ENCODE data around the gene COPG2. TPM values are rescaled to one million over a fixed set of nuclear protein-coding genes. Genes with fewer than 3 reads are reported as not detected.
A peak's percentile ranks its signal among the peaks of the same experiment; 100 is the strongest.

COPG2 gene
- polyA plus RNA-seq, 1 donor from 2014 or later, result 37.9 TPM

DNA sequence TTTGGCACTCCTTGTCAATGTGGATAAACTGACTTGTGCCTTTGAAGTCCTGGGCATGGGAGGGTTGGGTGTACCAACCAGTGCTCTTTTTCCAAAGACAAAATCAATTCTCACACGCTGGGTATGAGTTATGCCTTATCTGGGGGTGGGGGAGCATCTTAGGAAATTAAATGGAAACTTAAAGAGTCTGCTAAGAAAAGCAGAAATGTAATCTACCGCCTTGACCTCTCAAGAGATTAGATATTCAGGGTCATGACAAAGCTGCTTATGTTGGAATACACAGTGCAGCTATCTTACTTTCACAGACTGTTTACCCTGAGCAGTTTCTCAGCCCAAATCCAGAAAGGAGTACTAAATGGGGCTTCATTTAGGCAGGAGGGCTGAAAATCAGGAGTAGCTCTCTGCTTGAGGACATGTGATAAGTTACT lies 174.1 kb downstream of the COPG2 start:
- peak overlapping the region; percentile 91 for H3K9ac ChIP-seq (ENCODE audit: low read length)
- H3F3A ChIP-seq (ENCODE audit: insufficient read depth, low read length, poor library complexity, severe bottlenecking), result no peaks in the 10 kb centered on the region
- peaks cover 79% of the 10 kb centered on the region for H3K79me2 ChIP-seq (replicated peaks; ENCODE audit: insufficient read depth, low read length)
- H4K20me1 ChIP-seq (ENCODE audit: insufficient read depth), result peaks cover 41% of the 10 kb centered on the region
- no peaks in the 10 kb centered on the region for H3K27me3 ChIP-seq (ENCODE audit: insufficient read depth, low read depth, low read length)
- no peak overlapping the region for H2AFZ ChIP-seq (ENCODE audit: low read depth, low read length)
- TF ChIP-seq TAF1 (IDR thresholded peaks at IDR 0.05; ENCODE audit: low read depth) (no peak), POLR2AphosphoS5 (IDR thresholded peaks at IDR 0.05) (no peak), SMC3 (conservative IDR thresholded peaks at IDR 0.05; ENCODE audit: poor library complexity) (no peak), EP300 (conservative IDR thresholded peaks at IDR 0.05; ENCODE audit: poor library complexity, severe bottlenecking) (no peak), MXI1 (conservative IDR thresholded peaks at IDR 0.05; ENCODE audit: poor library complexity, severe bottlenecking) (no peak), RAD21 (conservative IDR thresholded peaks at IDR 0.05) (no peak), EZH2 (IDR thresholded peaks at IDR 0.05; ENCODE audit: borderline replicate concordance, insufficient read depth, low read length, poor library complexity, severe bottlenecking) (no peak)
- TF ChIP-seq, protein P1, sequence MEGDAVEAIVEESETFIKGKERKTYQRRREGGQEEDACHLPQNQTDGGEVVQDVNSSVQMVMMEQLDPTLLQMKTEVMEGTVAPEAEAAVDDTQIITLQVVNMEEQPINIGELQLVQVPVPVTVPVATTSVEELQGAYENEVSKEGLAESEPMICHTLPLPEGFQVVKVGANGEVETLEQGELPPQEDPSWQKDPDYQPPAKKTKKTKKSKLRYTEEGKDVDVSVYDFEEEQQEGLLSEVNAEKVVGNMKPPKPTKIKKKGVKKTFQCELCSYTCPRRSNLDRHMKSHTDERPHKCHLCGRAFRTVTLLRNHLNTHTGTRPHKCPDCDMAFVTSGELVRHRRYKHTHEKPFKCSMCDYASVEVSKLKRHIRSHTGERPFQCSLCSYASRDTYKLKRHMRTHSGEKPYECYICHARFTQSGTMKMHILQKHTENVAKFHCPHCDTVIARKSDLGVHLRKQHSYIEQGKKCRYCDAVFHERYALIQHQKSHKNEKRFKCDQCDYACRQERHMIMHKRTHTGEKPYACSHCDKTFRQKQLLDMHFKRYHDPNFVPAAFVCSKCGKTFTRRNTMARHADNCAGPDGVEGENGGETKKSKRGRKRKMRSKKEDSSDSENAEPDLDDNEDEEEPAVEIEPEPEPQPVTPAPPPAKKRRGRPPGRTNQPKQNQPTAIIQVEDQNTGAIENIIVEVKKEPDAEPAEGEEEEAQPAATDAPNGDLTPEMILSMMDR (IDR thresholded peaks at IDR 0.05; ENCODE audit: poor library complexity, severe bottlenecking), result no peak
- TF ChIP-seq, protein P2, sequence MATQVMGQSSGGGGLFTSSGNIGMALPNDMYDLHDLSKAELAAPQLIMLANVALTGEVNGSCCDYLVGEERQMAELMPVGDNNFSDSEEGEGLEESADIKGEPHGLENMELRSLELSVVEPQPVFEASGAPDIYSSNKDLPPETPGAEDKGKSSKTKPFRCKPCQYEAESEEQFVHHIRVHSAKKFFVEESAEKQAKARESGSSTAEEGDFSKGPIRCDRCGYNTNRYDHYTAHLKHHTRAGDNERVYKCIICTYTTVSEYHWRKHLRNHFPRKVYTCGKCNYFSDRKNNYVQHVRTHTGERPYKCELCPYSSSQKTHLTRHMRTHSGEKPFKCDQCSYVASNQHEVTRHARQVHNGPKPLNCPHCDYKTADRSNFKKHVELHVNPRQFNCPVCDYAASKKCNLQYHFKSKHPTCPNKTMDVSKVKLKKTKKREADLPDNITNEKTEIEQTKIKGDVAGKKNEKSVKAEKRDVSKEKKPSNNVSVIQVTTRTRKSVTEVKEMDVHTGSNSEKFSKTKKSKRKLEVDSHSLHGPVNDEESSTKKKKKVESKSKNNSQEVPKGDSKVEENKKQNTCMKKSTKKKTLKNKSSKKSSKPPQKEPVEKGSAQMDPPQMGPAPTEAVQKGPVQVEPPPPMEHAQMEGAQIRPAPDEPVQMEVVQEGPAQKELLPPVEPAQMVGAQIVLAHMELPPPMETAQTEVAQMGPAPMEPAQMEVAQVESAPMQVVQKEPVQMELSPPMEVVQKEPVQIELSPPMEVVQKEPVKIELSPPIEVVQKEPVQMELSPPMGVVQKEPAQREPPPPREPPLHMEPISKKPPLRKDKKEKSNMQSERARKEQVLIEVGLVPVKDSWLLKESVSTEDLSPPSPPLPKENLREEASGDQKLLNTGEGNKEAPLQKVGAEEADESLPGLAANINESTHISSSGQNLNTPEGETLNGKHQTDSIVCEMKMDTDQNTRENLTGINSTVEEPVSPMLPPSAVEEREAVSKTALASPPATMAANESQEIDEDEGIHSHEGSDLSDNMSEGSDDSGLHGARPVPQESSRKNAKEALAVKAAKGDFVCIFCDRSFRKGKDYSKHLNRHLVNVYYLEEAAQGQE (IDR thresholded peaks at IDR 0.05; ENCODE audit: borderline replicate concordance), result no peak
- H3K9me3 ChIP-seq (ENCODE audit: low read length), result no peaks in the 10 kb centered on the region
- peak overlapping the region; percentile 55 for H3K4me2 ChIP-seq (ENCODE audit: low read length)
- H3K4me3 ChIP-seq (ENCODE audit: low read length), result peak overlapping the region; percentile 79
- peaks cover 5% of the 10 kb centered on the region for H3K36me3 ChIP-seq (ENCODE audit: insufficient read depth, low read length)
- H3K27ac ChIP-seq (ENCODE audit: low read length), result peak overlapping the region; percentile 90
- H3K9me2 ChIP-seq (ENCODE audit: insufficient read depth, low read length), result no peaks in the 10 kb centered on the region

DNA sequence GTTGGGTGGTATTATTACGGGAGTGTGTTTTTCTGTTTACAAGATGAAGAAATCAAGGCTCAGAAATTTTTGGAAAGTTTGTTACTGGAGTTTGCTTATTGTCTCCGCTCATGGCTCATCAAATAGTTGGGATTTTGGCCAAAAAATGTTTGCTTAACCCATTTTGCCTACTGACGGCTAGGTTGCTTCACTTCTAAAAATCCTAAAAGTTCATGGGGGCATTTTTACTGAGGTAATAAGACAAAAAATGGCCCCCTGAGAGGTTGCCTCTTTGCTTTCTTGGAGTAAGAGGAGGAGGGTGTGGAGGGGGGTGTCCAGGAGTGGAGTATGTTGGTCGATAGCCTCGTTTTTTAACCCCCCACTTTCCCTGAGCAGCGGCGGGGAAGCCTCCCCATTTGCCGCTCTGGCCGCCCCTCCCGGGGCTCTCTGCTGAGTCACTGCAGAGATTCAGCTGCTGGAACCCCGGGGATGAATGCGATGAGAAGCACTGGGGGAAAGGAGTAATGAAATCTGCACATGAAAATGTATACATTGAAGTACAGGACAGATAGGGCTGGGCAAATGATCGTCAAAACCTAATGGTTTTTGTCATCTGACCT lies 175.2 kb downstream of the COPG2 start:
- Histone ChIP-seq H3K9me2 (ENCODE audit: insufficient read depth, low read length) (no peaks in the 10 kb centered on the region), H3K9me3 (ENCODE audit: low read length) (no peaks in the 10 kb centered on the region), H4K20me1 (ENCODE audit: insufficient read depth) (peaks cover 41% of the 10 kb centered on the region), H3F3A (ENCODE audit: insufficient read depth, low read length, poor library complexity, severe bottlenecking) (no peaks in the 10 kb centered on the region), H2AFZ (ENCODE audit: low read depth, low read length) (no peak overlapping the region), H3K4me3 (ENCODE audit: low read length) (peak overlapping the region; percentile 79), H3K36me3 (ENCODE audit: insufficient read depth, low read length) (peaks cover under 1% of the 10 kb centered on the region), H3K27me3 (ENCODE audit: insufficient read depth, low read depth, low read length) (no peaks in the 10 kb centered on the region), H3K27ac (ENCODE audit: low read length) (peak overlapping the region; percentile 90), H3K9ac (ENCODE audit: low read length) (peak overlapping the region; percentile 91), H3K4me2 (ENCODE audit: low read length) (no peak overlapping the region), H3K79me2 (replicated peaks; ENCODE audit: insufficient read depth, low read length) (peaks cover 68% of the 10 kb centered on the region)
- TF ChIP-seq EZH2 (IDR thresholded peaks at IDR 0.05; ENCODE audit: borderline replicate concordance, insufficient read depth, low read length, poor library complexity, severe bottlenecking), result no peak
- TF ChIP-seq EP300 (conservative IDR thresholded peaks at IDR 0.05; ENCODE audit: poor library complexity, severe bottlenecking), result no peak
- TF ChIP-seq SMC3 (conservative IDR thresholded peaks at IDR 0.05; ENCODE audit: poor library complexity), result no peak
- TF ChIP-seq, protein P1 (IDR thresholded peaks at IDR 0.05; ENCODE audit: poor library complexity, severe bottlenecking), result no peak
- TF ChIP-seq POLR2AphosphoS5 (IDR thresholded peaks at IDR 0.05), result no peak
- no peak for TF ChIP-seq RAD21 (conservative IDR thresholded peaks at IDR 0.05)
- TF ChIP-seq, protein P2 (IDR thresholded peaks at IDR 0.05; ENCODE audit: borderline replicate concordance), result no peak
- no peak for TF ChIP-seq MXI1 (conservative IDR thresholded peaks at IDR 0.05; ENCODE audit: poor library complexity, severe bottlenecking)
- no peak for TF ChIP-seq TAF1 (IDR thresholded peaks at IDR 0.05; ENCODE audit: low read depth)
